ENCODE data around the gene BABAM2. TPM values are rescaled to one million over a fixed set of nuclear protein-coding genes. Genes with fewer than 3 reads are reported as not detected.

The BABAM2 gene
- total RNA-seq, 1 donor from 2014 or later, result 33.9 TPM

DNA sequence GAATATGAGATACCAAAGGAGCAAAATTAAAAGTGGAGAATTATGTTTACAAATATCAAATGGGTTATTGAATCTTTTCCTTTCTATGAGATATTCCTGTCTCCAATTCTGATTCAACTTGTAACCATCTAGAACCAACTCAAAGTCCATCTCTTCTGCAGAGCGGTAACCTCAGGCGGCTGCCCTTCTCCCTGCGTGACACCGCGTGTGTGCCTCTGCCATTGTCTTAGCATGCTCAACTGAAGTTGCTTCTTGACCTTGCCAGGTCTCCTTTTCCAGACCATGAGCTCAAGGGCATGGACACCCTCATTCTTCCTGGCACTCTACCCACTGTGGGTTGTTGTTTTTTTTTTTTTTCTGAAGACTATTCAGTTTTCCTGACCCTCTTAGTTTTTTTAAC, 398.1 kb downstream of the BABAM2 start:
- no peak overlapping the region for H3K27ac Mint-ChIP-seq (ENCODE audit: unreplicated experiment)
- peaks cover 32% of the 10 kb centered on the region for H3K4me1 Mint-ChIP-seq (ENCODE audit: low read depth)
- no peak overlapping the region for H3K4me3 Mint-ChIP-seq (ENCODE audit: unreplicated experiment)
- TF ChIP-seq, protein P1, sequence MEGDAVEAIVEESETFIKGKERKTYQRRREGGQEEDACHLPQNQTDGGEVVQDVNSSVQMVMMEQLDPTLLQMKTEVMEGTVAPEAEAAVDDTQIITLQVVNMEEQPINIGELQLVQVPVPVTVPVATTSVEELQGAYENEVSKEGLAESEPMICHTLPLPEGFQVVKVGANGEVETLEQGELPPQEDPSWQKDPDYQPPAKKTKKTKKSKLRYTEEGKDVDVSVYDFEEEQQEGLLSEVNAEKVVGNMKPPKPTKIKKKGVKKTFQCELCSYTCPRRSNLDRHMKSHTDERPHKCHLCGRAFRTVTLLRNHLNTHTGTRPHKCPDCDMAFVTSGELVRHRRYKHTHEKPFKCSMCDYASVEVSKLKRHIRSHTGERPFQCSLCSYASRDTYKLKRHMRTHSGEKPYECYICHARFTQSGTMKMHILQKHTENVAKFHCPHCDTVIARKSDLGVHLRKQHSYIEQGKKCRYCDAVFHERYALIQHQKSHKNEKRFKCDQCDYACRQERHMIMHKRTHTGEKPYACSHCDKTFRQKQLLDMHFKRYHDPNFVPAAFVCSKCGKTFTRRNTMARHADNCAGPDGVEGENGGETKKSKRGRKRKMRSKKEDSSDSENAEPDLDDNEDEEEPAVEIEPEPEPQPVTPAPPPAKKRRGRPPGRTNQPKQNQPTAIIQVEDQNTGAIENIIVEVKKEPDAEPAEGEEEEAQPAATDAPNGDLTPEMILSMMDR (IDR thresholded peaks at IDR 0.05), result no peak
- H3K27me3 Mint-ChIP-seq (ENCODE audit: low read depth), result no peaks in the 10 kb centered on the region
- no peaks in the 10 kb centered on the region for H3K36me3 Mint-ChIP-seq (ENCODE audit: low read depth)
- no peak for DNase-seq (ENCODE audit: low spot score)
- no peaks in the 10 kb centered on the region for H3K9me3 Mint-ChIP-seq (ENCODE audit: low read depth)

DNA sequence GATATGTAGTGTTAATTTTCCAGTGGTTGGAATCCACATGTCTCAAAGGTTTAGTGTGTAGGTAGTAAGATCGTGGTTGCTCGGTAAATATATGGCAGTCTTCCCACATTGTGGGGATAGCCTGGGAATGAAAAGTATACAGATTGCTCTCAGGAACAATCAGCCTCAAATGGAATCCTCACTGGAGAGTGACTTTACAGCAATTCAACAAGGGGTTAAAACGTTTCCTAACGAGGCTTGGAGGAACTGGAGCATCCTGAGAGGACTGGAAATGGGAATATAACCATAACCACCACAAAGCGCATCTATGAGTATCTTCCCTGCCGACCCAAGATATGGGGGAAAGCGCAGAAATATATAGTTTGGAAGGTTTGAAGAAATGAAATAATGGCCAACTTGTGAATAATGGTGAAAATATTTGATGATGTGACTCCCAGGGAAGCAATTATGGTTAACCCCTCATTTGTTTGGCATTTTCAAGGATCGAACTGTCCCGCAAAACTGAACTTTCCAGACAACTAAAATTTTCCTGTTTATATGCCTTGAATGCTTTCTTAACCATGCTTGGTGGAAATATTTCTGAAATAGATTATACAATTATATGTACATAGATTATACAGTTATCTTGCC, 401.4 kb downstream of the BABAM2 start:
- Mint-ChIP-seq H3K4me1 (ENCODE audit: low read depth) (peaks cover 44% of the 10 kb centered on the region), H3K27ac (ENCODE audit: unreplicated experiment) (peak overlapping the region; percentile 17), H3K36me3 (ENCODE audit: low read depth) (no peaks in the 10 kb centered on the region), H3K4me3 (ENCODE audit: unreplicated experiment) (no peak overlapping the region), H3K27me3 (ENCODE audit: low read depth) (no peaks in the 10 kb centered on the region), H3K9me3 (ENCODE audit: low read depth) (no peaks in the 10 kb centered on the region)
- TF ChIP-seq, protein P1 (IDR thresholded peaks at IDR 0.05), result no peak
- DNase-seq (ENCODE audit: low spot score), result no peak

DNA sequence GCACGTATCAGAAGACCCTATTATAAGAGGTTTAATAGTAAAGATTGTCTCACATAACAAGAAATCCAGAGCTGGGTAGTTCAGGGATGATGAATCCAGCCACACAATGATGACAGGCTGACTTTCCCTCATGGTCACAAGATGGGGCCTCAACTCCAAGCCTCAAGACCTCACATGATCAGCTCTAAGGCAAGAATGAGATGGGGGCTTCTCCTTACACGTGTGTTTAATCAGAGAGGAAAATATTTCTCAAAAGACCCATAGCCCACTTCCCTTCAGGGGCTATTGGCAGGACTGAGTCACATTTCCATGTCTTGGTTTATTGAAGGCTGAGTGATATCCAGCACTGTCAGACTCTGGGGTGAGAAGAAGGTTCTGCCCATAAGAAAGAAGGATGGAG, 402.0 kb downstream of the BABAM2 start:
- Mint-ChIP-seq H3K27me3 (ENCODE audit: low read depth) (no peaks in the 10 kb centered on the region), H3K36me3 (ENCODE audit: low read depth) (no peaks in the 10 kb centered on the region), H3K4me3 (ENCODE audit: unreplicated experiment) (no peak overlapping the region), H3K27ac (ENCODE audit: unreplicated experiment) (peak overlapping the region; percentile 58), H3K9me3 (ENCODE audit: low read depth) (no peaks in the 10 kb centered on the region), H3K4me1 (ENCODE audit: low read depth) (peaks cover 40% of the 10 kb centered on the region)
- TF ChIP-seq, protein P1 (IDR thresholded peaks at IDR 0.05), result no peak
- DNase-seq (ENCODE audit: low spot score), result no peak

DNA sequence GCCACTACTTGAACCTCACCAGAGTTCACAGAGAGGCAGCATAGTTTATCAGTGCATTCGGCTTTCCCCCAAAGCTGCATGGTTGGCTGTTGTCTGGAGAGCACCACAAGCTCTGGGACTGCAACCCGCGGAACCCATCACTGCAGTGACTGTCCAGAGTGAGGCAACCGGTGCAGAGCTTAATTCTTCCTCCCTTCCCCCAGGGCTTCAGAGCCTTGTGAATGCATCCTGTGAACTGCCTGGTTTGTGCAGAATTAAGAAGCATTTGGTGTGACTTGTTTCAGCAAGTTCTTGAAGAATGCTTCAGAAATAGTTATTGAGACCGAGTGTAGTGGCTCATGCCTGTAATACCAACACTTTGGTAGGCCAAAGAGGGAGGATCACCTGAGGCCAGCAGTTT, 402.9 kb downstream of the BABAM2 start:
- no peaks in the 10 kb centered on the region for H3K27me3 Mint-ChIP-seq (ENCODE audit: low read depth)
- peaks cover 38% of the 10 kb centered on the region for H3K4me1 Mint-ChIP-seq (ENCODE audit: low read depth)
- no peak overlapping the region for H3K27ac Mint-ChIP-seq (ENCODE audit: unreplicated experiment)
- TF ChIP-seq, protein P1 (IDR thresholded peaks at IDR 0.05), result no peak
- H3K36me3 Mint-ChIP-seq (ENCODE audit: low read depth), result no peaks in the 10 kb centered on the region
- DNase-seq (ENCODE audit: low spot score), result no peak
- H3K9me3 Mint-ChIP-seq (ENCODE audit: low read depth), result no peaks in the 10 kb centered on the region
- H3K4me3 Mint-ChIP-seq (ENCODE audit: unreplicated experiment), result no peak overlapping the region

DNA sequence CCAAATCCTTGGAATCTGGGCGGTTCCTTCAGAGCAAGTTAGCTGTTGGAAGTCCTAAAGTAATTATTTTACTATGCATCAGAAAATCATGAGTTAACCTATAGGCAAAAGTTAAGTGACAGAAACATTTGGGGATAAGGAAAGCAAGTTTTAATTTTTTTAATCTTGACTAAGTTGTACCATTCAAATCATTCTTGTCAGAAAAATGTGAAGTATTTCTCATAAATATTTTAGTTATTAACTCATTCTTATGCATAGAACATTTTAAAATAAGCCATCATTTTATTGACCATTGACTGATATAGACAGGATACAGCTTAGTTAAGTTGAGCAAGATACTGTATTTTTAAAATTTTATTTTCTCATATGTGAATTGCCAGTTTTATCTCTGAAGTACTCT, 403.9 kb downstream of the BABAM2 start:
- H3K4me1 Mint-ChIP-seq (ENCODE audit: low read depth), result peaks cover 38% of the 10 kb centered on the region
- no peak for DNase-seq (ENCODE audit: low spot score)
- H3K4me3 Mint-ChIP-seq (ENCODE audit: unreplicated experiment), result no peak overlapping the region
- no peaks in the 10 kb centered on the region for H3K9me3 Mint-ChIP-seq (ENCODE audit: low read depth)
- no peaks in the 10 kb centered on the region for H3K36me3 Mint-ChIP-seq (ENCODE audit: low read depth)
- no peaks in the 10 kb centered on the region for H3K27me3 Mint-ChIP-seq (ENCODE audit: low read depth)
- H3K27ac Mint-ChIP-seq (ENCODE audit: unreplicated experiment), result peak overlapping the region; percentile 25
- TF ChIP-seq, protein P1 (IDR thresholded peaks at IDR 0.05), result no peak
